NCI-H1417 treated with DMSO at 0.1 percent for 48 hours (cell line): ENCODE data around the gene CHD2.

Experiments
- DNase-seq: peaks from one replicate; lab custom pipeline; 2025; lab: John Stamatoyannopoulos, UW

Gene CHD2

GRCh38 chr15:93068581-93069199, 168.6 kb downstream of the CHD2 start:
- no peak for DNase-seq

DNA sequence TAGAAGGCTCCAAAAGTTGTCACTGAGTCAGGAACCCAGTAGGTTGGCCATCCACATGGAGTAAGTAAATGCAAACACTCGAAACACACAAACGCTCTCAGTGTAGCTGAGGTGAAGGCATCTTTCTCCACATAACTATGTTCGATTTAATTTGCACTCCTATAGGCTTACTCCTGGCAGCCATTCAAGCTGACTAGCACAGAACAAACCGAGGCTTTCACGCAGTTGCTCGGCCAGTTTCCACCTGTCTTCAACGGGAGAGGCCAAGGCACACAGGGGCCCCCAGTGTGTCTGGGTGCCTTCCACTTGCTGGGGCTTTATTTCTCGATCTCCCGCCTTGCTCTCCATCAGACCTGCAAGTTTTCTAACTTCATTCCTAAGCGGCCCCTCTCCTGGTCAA, 170.0 kb downstream of the CHD2 start:
- DNase-seq = no peak

DNA sequence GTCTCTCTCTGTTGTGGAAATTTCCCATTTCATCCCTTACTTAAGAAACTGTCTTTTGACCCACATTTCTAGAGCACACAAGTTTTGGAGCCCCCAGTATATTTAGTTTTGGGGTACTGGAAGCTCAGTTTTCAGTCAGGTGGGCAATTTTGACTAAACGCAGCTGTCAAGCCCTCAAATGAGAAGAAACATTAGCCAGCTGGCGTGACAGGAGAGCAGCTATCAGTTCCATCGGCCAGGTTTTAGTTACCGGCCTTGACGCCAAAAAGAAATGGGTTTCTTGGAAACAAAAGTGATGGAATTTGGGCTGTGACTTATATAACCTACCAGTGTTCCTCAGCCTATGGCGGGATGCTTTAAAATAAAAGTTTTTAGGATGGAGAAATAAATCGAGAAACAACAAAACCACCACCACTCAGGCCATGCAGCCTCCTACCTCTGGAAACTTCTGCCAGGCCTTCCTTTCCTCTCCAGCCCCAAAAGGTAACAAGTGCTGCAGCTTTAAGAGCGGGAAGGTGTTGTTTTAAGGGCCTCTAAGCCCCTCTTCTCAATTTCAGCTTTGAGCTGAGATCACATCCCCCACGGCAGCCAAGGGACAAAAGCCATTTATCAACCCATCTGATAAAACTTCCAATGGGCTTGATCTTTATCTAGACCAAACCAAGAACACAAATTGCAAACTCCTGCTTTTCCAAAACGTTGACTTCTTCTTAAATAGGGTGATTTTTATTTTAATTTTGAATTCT, 170.6 kb downstream of the CHD2 start:
- DNase-seq = no peak

GRCh38 chr15:93071469-93071936, 171.4 kb downstream of the CHD2 start:
- no peak for DNase-seq

- no peak for DNase-seq
Observed at GRCh38 chr15:93072011-93072410, 171.9 kb downstream of the CHD2 start.

DNA sequence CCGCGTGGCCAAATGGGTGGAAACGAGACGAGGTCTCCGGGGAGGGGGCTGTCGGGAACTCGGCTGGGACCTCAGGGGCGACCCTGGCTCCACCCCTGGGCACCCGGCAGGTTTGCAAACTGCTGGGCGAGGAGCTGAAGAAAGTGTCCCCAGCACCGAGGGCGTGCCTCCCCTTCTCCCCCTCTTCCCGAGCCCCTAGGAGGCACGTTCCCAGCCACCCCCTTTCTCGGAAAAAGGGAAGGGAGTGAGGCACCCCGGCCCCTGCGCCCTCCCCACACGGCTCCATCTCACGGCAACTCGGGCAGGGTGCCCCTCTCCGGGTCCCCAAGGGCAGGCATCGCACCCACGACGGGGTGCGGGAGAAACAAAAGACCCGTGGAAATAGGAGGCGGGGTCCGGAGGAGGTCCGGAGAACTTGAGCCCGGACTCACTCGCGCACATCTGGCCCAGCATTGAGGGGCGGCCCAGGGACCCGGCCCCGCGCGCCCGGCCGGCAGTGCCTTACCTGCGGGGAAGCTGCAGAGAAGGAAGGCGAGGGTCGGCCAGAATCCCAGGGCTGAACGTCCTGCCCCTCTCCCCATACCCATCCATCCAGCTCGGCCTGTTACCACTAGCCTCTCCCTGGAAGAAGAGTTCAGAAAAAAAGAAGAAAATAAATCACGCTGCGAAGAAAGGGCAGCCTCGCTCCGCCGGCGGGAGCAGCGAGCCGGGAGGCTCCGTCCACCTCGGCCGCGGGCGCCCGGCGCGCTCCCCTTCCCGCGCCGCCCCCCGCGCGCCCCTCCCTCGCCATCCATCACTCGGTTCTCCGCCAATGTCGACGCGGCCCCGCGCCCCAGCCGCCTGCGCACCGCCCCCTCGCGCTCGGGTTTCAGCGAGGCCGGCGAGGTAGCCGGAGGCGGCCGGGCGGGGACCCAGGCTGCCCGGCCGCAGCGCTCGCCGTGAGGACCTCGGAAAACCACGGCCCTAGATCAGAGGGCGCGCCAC, 172.6 kb downstream of the CHD2 start:
- peak; percentile 40 for DNase-seq

DNA sequence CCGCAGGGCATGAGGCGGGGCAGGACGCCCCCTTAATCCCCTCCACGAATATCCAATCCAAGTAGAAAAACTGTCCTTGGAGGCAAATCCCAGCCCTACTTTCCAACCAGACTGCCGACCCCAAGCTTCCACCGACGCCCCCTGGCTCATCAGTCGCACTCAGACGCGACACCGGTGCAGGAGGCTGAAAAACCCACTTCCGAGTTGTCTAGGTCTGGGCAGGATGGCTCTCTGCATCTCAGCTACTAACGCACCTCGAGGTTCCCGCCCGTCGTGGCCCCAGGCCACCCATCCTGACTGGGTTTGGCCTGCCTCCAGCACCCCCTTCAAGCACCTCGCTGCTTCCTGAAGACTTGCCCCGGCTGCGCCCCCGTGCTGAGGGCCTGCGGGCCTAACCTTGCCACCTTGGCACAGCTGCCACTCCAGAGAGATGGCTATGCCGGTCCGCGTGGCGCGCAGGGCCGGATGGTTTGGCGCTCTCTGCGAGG, 173.4 kb downstream of the CHD2 start:
- DNase-seq = no peak

- no peak for DNase-seq
Observed at GRCh38 chr15:93074599-93074998, 174.5 kb downstream of the CHD2 start.

DNA sequence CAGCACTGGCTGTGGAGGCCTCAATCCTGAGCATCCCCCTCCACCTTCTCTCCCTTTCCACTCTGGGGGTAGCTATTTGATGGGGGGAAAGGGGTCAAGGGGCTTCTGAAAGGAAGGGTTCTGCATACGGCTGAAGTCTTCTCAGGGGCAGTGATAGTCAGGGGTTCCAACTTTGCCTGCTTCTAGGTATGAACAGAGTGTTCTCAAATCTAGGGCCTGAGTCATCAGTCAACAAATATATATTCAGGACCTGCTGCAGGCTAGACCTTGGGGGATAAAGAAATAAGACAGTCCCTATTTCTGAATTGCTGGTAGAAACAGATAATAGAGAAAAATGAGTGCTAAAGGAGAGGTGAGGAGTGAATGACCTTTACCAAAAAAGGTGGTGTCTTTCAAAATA, 176.1 kb downstream of the CHD2 start:
- DNase-seq = no peak

GRCh38 chr15:93076875-93077274, 176.8 kb downstream of the CHD2 start:
- no peak for DNase-seq
